ENCODE results near the gene GIPC2.
"Not testable (repeated sequence)": the region's sequence is repeated elsewhere in the genome, so short reads cannot be mapped to it uniquely, and the experiment has no call there.

The GIPC2 gene

DNA sequence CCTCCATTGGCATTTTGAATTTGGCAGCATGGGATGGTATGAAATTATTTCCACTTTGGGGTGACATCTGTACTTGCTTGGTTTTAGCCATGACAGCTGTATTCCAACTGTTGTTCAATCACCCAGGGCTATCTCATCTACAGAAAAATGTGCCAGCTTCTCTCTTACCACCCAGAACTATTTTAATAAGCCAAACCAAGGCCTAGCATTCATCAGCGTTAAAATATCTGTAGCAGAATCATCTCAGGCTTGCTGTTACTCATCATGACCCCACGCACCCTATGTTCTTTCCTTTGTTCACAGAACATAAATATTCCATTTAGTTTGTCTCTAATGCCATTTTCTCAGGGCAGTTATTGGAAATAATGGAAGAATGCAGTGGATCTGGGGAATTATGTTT is 49.8 kb downstream of the GIPC2 start:
- no peak for DNase-seq (ENCODE audit: low spot score)

GRCh38 chr1:78096017-78096416 is 50.3 kb downstream of the GIPC2 start:
- no peak for DNase-seq (ENCODE audit: low spot score)

DNA sequence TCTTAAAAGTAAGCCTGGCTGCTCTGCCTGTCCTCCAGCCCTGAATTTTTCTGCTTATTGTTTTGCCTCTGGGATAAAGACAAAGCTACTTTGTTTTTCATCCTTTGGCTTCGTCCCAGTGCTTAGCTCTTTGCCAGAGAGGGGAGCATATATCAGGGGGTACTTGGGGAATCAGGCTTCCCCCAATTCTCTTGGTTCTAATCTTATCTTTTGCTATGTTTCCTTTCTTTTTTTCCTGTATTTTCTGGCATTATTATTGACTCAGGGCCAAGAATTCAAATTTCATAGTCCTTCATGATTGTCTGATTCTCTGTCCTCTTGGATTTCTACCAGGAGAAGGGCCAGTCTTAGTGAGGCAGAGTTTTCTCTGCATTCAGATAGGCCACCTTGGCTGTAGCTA is 51.2 kb downstream of the GIPC2 start:
- DNase-seq (ENCODE audit: low spot score) = no peak

- DNase-seq (ENCODE audit: low spot score) = no peak
Measured at GRCh38 chr1:78101051-78101450, 55.3 kb downstream of the GIPC2 start.

GRCh38 chr1:78101514-78101913 is 55.7 kb downstream of the GIPC2 start:
- DNase-seq (ENCODE audit: low spot score) = peak; percentile 74

DNA sequence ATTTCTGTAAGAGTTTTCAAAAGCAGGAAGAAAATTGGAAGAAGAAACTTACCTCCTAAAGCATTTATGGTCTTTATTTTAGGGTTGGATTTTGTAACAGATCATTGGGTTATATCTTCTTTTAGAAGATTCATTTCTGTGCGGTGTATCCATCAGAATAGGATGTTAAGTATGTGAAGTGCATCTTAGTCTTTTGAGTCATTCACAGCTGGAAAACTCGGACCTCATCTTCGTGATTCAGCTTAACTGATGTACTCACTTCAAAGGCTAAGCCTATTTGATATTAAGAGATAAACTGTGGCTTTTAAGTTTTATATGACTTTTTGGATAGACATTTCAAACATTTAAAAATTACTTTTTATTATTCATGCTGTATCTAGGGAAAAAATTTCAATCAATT is 56.3 kb downstream of the GIPC2 start:
- DNase-seq (ENCODE audit: low spot score) = peak; percentile 35

DNA sequence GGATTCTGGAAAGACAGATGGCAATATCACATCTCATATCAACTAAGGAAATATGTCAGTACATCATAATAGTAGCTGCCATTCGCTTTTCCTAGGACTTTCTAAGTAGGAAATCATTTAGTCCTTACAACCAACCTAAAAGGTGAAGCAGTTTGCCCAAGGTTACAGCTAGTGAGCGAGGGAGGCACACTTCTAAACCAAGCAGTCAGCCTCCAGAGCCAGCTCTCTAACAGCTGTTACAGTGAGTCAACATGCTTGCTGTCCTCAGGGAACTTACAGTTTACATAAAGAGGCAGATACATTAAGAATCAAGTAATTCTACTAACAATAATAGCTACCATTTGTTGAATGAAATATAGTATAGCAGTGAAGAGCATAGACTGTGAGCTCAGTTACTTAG is 57.1 kb downstream of the GIPC2 start:
- DNase-seq (ENCODE audit: low spot score) = no peak

- peak; percentile 27 for DNase-seq (ENCODE audit: low spot score)
Measured at GRCh38 chr1:78104322-78104721, 58.6 kb downstream of the GIPC2 start.

DNA sequence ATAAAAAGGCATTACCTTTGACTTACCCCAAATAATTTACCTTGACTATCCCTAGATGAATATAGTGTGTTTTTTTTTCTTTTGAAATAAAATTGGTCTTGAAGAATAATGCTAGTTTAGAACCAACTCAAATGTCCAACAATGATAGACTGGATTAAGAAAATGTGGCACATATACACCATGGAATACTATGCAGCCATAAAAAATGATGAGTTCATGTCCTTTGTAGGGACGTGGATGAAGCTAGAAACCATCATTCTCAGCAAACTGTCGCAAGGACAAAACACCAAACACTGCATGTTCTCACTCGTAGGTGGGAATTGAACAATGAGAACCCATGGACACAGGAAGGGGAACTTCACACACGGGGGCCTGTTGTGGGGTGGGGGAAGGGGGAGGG is 63.9 kb downstream of the GIPC2 start:
- DNase-seq (ENCODE audit: low spot score) = not testable (repeated sequence)

DNA sequence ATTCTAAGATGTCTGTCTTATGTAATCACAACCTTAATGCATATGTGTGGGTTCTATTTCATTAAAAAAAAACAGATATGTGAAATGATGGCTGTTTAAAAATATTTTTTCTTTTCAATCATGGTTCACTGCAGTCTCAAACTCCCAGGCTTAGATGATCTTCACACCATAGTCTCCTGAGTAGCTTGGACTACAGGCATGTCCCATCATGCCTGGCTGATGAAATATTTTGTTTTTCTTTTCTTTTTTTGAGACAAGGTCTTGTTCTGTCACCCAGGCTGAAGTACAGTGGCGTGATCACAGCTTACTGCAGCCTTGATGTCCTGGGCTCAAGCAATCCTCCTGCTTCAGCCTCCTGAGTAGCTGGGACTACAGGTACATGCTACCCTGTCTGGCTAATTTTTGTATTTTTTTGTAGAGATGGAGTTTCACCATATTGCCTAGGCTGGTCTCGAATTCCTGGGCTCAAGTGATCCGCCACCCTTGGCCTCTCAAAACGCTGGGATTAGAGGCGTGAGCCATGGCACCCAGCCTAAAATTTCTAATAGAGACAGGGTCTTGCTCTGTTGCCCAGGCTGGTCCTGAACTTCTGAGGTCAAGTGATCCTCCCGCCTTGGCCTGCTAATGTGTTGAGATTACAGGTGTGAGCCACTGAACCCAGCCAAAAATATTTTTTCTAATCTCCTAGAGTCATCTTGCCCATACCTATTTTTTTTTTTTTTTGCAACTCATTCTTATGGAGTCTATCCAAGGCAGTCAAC is 67.6 kb downstream of the GIPC2 start:
- DNase-seq (ENCODE audit: low spot score) = no peak

GRCh38 chr1:78114034-78114956 is 68.5 kb downstream of the GIPC2 start:
- peak; percentile 40 for DNase-seq (ENCODE audit: low spot score)

GRCh38 chr1:78120485-78120884 is 74.7 kb downstream of the GIPC2 start:
- DNase-seq (ENCODE audit: low spot score) = not testable (repeated sequence)

GRCh38 chr1:78121710-78122109 is 75.9 kb downstream of the GIPC2 start:
- DNase-seq (ENCODE audit: low spot score) = no peak

GRCh38 chr1:78122389-78122788 is 76.6 kb downstream of the GIPC2 start:
- no peak for DNase-seq (ENCODE audit: low spot score)

DNA sequence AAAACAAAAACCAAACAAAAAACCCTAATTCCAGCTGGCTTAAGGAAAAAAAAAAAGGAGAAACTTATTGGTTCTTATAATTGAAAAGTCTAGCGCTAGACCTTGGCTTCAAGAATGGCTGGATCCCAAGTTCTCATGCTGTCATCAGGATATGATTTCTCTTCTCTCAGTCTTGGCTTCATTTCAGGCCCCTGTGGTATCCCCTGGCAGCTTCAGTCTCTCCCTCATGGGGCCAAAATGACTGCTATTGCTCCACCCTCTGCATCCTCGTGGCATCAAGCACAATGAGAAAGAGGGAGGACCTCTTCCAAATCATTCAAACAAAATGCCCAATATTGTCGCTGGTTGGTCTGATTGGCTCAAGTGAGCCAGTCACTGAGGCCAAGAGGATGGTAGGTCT is 80.7 kb downstream of the GIPC2 start:
- DNase-seq (ENCODE audit: low spot score) = no peak

DNA sequence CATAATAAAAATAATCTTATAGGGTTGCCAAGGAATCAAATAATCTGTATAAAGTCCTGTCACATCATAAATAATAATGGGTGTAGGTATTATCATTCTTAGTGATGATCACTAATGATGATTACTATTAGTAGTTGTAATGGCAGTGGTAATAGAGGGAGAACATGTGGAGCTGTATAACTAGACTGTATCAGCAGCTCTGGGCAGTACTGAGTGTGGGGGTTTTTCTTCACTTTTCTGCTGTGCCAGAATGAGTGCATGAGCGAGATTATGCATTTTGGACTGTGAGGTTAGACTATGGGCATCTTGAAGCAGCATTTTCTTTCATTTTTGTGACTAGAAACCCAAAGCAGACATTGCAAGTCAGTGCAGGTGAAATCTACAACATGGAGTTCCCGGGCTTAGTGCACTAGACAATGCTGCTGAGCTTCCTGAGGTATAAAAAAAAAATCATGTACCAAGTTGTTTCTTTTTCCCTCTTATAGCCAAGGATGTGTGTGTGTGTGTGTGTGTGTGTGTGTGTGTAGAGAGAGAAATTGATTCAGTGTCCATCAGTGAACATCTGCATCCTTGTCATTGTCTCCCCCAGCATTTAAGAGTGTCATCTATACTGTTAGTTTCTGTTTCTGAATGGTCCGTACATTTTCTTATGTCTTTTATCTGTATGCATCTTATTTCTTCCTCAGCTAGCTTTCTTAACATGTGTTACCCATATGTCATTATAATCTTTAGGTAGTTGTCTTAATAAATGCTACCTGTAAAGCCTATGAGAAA is 86.6 kb downstream of the GIPC2 start:
- DNase-seq (ENCODE audit: low spot score) = no peak

- no peak for DNase-seq (ENCODE audit: low spot score)
Measured at GRCh38 chr1:78132948-78133322, 87.2 kb downstream of the GIPC2 start.

DNA sequence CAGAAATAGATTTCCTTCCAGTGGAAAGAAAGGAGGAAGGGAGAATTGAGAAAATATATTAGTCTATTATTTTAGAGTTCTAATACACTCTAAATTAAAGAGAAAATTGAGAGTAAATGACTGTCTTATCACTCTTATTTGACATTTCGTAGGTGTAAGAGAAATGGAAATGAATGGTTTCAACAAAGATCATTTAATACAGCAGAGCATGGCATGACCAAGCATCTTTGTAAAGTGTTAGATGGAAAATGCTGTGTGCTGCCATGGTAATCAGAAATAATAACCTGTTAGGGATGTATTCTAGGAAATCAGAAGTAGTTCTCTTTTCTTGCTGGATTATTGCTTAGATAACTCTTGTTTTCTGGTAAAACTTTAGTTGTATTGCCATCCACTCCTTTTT is 90.9 kb downstream of the GIPC2 start:
- DNase-seq (ENCODE audit: low spot score) = no peak

DNA sequence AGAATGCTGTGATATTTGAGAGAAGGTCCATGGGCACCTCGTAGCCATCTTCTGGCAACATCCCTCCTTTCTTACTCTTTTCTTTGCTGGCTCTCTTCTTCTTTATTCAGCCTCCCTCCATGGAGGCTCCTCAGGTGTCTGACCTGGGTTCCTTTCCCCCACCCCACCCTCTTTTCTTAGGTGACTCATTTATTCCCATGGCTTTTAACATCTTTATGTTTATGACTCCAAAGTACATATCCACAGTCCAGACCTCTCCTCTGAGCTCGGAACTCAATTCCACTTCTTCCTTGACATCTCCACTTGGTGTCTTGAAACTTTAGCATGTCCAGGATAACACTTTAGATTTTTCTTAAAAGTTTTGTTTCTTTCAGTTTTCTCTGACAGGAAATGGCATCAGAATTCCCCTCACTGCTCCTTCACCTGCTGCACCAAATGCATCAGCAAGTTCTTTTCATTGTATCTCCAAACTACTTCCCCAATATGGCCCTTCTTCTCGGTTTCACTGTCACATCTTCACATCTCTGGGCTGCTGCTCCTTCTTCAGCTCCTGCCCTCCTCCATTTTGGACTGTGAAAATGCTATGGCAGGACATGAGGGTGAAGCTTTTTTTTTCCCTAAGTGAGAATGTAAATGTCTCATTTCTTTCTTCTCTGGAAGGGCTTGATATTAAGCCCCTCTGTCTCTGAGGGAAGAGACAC is 95.9 kb downstream of the GIPC2 start:
- DNase-seq (ENCODE audit: low spot score) = no peak

DNA sequence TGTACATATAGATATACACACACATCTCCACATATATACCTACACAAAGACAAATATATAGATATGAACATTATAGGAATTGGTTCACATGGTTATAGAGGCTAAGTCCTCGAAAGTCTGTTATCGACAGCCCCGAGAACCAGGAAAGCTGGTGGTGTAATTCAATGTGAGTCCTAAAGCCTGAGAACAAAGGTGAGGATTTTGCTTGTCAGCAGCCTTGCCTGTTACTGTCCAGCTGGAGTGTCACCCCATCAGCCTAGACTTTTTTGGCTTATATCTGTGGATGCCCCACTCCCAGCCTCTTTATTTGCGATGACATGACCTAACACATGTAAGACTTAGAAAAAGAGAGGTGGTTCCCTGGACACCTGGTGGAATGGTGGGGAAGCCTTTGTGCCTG is 97.0 kb downstream of the GIPC2 start:
- DNase-seq (ENCODE audit: low spot score) = no peak

GRCh38 chr1:78143152-78143551 is 97.4 kb downstream of the GIPC2 start:
- no peak for DNase-seq (ENCODE audit: low spot score)

DNA sequence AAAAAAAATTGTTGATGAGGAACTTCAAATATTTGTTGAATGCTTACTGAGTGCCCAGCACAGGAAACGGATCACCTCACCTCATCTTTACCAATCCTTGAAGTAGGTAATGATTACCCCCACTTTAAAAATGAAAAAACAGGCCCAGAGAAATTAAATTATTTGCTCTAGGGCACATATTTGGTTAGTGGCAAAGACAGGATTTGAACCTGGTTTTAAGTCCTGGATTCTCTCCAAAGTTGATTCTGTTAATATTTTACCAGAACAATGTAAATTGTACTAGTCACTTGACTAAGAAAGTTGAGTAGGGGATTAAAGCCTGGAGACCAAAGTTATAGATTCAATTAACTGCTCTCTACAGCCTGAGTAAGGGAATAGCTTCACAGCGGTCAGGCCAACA is 97.9 kb downstream of the GIPC2 start:
- DNase-seq (ENCODE audit: low spot score) = no peak
